Mesenchymal stem cell (in vitro differentiated cells and primary cell): Measurements from ENCODE around the gene AURKB.

ENCODE experiments used
- DNase-seq: peaks from one replicate; pipeline ENCODE4 v3.0.0-alpha.2; 2013
- H2AFZ ChIP-seq: one replicate; pipeline ENCODE4 v1.6.1; 2013; ENCODE audit warnings: low read depth, mild to moderate bottlenecking, control low read depth, inconsistent platforms, low read length, moderate library complexity
- H2AK5ac ChIP-seq: 2 replicates; pipeline ENCODE4 v1.6.1; 2013; ENCODE audit warnings: low read length, moderate library complexity, mild to moderate bottlenecking, inconsistent platforms; ENCODE audit not compliant: severe bottlenecking
- H2BK120ac ChIP-seq: one replicate; pipeline ENCODE4 v1.6.1; 2013; ENCODE audit warnings: low read depth, mild to moderate bottlenecking, inconsistent platforms, low read length, moderate library complexity
- H2BK12ac ChIP-seq, 2 experiments: one replicate each; pipeline ENCODE4 v1.6.1; 2013; ENCODE audit warnings: inconsistent platforms in 2 of 2, low read length in 2 of 2, mild to moderate bottlenecking in 2 of 2, moderate library complexity in 2 of 2, control low read depth in 1 of 2
- H2BK15ac ChIP-seq: one replicate; pipeline ENCODE4 v1.6.1; 2013; ENCODE audit warnings: mild to moderate bottlenecking, low read depth, inconsistent platforms; ENCODE audit not compliant: poor library complexity, severe bottlenecking
- H2BK5ac ChIP-seq: 2 replicates; pipeline ENCODE4 v1.6.1; 2013; ENCODE audit warnings: low read depth, mild to moderate bottlenecking, low read length, control low read depth, inconsistent platforms; ENCODE audit not compliant: poor library complexity, severe bottlenecking
- H3K14ac ChIP-seq, 2 experiments: one replicate each; pipeline ENCODE4 v1.6.1; 2013; ENCODE audit warnings: inconsistent platforms in 2 of 2, low read length in 2 of 2, control low read depth in 1 of 2, mild to moderate bottlenecking in 1 of 2, moderate library complexity in 1 of 2
- H3K18ac ChIP-seq, 2 experiments: one replicate each; pipeline ENCODE4 v1.6.1; 2013; ENCODE audit warnings: inconsistent platforms in 2 of 2, low read length in 2 of 2, control low read depth in 1 of 2, low read depth in 1 of 2, mild to moderate bottlenecking in 1 of 2
- H3K23ac ChIP-seq, 2 experiments: one replicate each; pipeline ENCODE4 v1.6.1; 2013; ENCODE audit warnings: inconsistent platforms in 2 of 2, low read length in 2 of 2, mild to moderate bottlenecking in 2 of 2, moderate library complexity in 2 of 2, control low read depth in 1 of 2
- H3K27ac ChIP-seq: 2 replicates; pipeline ENCODE4 v1.5.1; 2013; ENCODE audit warnings: mild to moderate bottlenecking, moderate library complexity, low read length, control low read depth, inconsistent platforms; ENCODE audit not compliant: poor library complexity, severe bottlenecking
- H3K27me3 ChIP-seq, 2 experiments: 2 replicates each; pipeline versions ENCODE4 v1.6.1 to v1.7.0; 2013; ENCODE audit warnings: low read length in 2 of 2, mild to moderate bottlenecking in 2 of 2, moderate library complexity in 2 of 2, control low read depth in 1 of 2, inconsistent platforms in 1 of 2; ENCODE audit not compliant: control insufficient read depth in 1 of 2, insufficient read depth in 1 of 2
- H3K36me3 ChIP-seq, 2 experiments: 2 replicates each; pipeline versions ENCODE4 v1.6.1 to v1.7.0; 2013; ENCODE audit warnings: low read length in 2 of 2, control low read depth in 1 of 2, inconsistent platforms in 1 of 2, low read depth in 1 of 2, mild to moderate bottlenecking in 1 of 2; ENCODE audit not compliant: insufficient read depth in 2 of 2, control insufficient read depth in 1 of 2
- H3K4ac ChIP-seq, 2 experiments: one replicate each; pipeline ENCODE4 v1.6.1; 2013; ENCODE audit warnings: inconsistent platforms in 2 of 2, low read length in 2 of 2, mild to moderate bottlenecking in 2 of 2, moderate library complexity in 2 of 2, control low read depth in 1 of 2, low read depth in 1 of 2
- H3K4me1 ChIP-seq: 2 replicates; pipeline ENCODE4 v1.6.1; 2013; ENCODE audit warnings: low read depth, low read length, control low read depth; ENCODE audit not compliant: control insufficient read depth, insufficient read depth
- H3K4me2 ChIP-seq: 2 replicates; pipeline ENCODE4 v1.6.1; 2013; ENCODE audit warnings: low read length, mild to moderate bottlenecking, inconsistent platforms; ENCODE audit not compliant: poor library complexity, severe bottlenecking
- H3K4me3 ChIP-seq, 2 experiments: 2 replicates each; pipeline versions ENCODE4 v1.5.1 to v1.7.0; 2013; ENCODE audit warnings: low read length in 2 of 2, mild to moderate bottlenecking in 2 of 2, control low read depth in 1 of 2, low read depth in 1 of 2; ENCODE audit not compliant: insufficient read depth in 1 of 2
- H3K79me1 ChIP-seq: replicated peaks from 2 replicates; pipeline ENCODE4 v1.6.1; 2013; ENCODE audit warnings: mild to moderate bottlenecking, control low read depth, low read length, inconsistent platforms; ENCODE audit not compliant: poor library complexity, severe bottlenecking
- H3K9ac ChIP-seq: 2 replicates; pipeline ENCODE4 v1.7.0; 2013; ENCODE audit warnings: mild to moderate bottlenecking, low read length, moderate library complexity
- H3K9me3 ChIP-seq: 2 replicates; pipeline ENCODE4 v1.7.0; 2013; ENCODE audit warnings: mild to moderate bottlenecking, low read length; ENCODE audit not compliant: control insufficient read depth
- H4K8ac ChIP-seq: one replicate; pipeline ENCODE4 v1.6.1; 2013; ENCODE audit warnings: inconsistent platforms, mild to moderate bottlenecking, low read length, moderate library complexity
- H4K91ac ChIP-seq: one replicate; pipeline ENCODE4 v1.6.1; 2013; ENCODE audit warnings: mild to moderate bottlenecking, low read length, inconsistent platforms
- whole genome bisulfite sequencing: methylation state at CpG from one replicate; pipeline ENCODE4 v1.1.7; 2013; ENCODE audit warnings: mixed read lengths; 5-methylcytosine and 5-hydroxymethylcytosine counted together

The AURKB gene

DNA sequence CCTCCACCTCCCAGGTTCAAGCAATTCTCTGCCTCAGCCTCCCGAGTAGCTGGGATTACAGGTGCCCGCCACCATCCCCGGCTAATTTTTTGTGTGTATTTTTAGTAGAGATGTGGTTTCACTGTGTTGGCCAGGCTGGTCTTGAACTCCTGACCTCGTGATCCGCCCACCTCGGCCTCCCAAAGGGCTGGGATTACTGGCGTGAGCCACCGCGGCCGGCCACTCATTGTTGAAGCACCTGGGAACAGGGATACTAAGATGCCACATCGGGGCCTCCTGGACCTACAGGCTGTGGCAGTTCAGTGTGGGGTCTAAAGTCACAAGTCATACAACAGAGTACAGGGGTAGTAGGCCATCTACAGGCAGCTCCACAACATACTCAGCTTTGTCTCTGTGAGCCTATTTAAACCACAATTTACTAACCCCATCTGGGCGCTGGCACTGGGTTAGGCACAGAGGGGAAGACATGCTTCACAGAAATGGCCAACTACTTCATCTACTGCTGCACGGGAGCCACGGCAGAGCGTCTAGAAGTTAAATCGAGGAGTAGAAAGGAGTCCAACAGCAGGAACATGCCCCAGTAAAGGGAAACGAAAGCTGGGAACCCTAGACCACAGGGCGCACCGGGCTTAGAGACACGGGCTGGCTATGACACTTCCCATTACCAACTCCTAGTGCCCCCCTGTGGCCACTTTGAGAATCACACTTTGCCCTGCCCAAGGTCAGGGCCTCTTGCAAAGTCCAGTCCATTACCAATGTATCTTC is 51.9 kb downstream of the AURKB start:
- Histone ChIP-seq H2BK12ac (peak overlapping the region in 1 of 2 experiments; percentile 69), H3K79me1 (peaks cover 26% of the 10 kb centered on the region), H3K4me1 (peaks cover 34% of the 10 kb centered on the region), H3K9me3 (no peaks in the 10 kb centered on the region), H3K9ac (peak overlapping the region; percentile 67), H2BK5ac (no peak overlapping the region), H2AK5ac (peak overlapping the region; percentile 50), H4K8ac (peak overlapping the region; percentile 64), H3K4me2 (no peak overlapping the region), H3K23ac (no peak overlapping the region), H3K18ac (no peak overlapping the region), H3K14ac (no peak overlapping the region), H3K4me3 (peak overlapping the region in 1 of 2 experiments; percentile 13), H3K36me3 (peaks cover 20 to 24% of the 10 kb centered on the region in 2 experiments), H2AFZ (no peak overlapping the region), H4K91ac (no peak overlapping the region), H2BK120ac (no peak overlapping the region), H3K4ac (no peak overlapping the region), H3K27me3 (no peaks in the 10 kb centered on the region), H2BK15ac (no peak overlapping the region), H3K27ac (peak overlapping the region; percentile 42)
- peak; percentile 92 for DNase-seq
- 50% methylated on average over 17 of the region's 20 CpGs for WGBS

DNA sequence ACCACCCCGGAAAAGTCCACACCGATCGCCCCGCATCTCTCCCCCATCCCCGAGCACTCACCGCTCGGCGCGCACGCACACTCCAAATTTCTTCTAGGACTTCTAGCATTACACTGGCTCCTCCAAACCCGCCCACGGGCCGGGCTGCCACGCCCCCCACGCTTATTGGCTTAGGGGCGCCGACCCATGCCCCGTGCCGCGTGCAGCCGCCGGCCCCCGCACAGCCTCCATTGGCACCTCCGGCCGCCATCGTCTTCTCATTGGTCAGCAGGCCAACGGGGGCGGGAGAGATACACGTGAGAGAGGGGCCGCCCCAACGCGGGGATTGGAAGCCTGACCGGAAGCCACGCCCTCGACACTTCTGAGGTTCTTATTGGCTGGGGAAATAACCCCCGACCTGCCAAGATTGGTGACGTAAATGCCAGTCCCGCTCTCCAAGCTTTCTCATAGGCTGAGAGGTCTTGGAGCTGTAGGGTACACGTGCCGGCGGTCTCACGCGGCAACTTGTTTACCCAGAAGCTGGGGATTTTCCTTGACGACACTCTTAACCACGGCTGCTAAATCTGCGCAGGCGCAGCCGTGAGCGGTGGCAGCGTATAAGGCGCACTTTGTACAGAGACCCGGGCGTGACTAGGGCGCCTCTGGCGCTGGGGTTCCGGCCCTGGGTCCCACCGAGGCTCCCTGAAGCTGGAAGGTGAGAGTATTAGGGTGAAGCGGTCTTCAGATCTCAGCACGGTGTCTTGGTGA is 54.0 kb downstream of the AURKB start:
- WGBS: under 1% methylated on average over 59 of the region's 59 CpGs
- peak overlapping the region; percentile 63 to 92 for H3K4me3 ChIP-seq
- H4K8ac ChIP-seq: peak overlapping the region; percentile 85
- H3K9ac ChIP-seq: peak overlapping the region; percentile 98
- no peak overlapping the region for H2AFZ ChIP-seq
- peak overlapping the region; percentile 83 for H2BK120ac ChIP-seq
- peak overlapping the region; percentile 91 for H3K4me2 ChIP-seq
- H3K27me3 ChIP-seq: no peaks in the 10 kb centered on the region
- H3K14ac ChIP-seq: no peak overlapping the region
- peaks cover 26% of the 10 kb centered on the region for H3K79me1 ChIP-seq
- H3K36me3 ChIP-seq: peaks cover 19 to 24% of the 10 kb centered on the region in 2 experiments
- H2BK5ac ChIP-seq: no peak overlapping the region
- H3K4ac ChIP-seq: peak overlapping the region in 1 of 2 experiments; percentile 85
- H2AK5ac ChIP-seq: peak overlapping the region; percentile 43
- H2BK12ac ChIP-seq: peak overlapping the region; percentile 70 to 94
- H3K23ac ChIP-seq: no peak overlapping the region
- no peaks in the 10 kb centered on the region for H3K9me3 ChIP-seq
- H3K4me1 ChIP-seq: peaks cover 37% of the 10 kb centered on the region
- peak; percentile 100 for DNase-seq
- H3K27ac ChIP-seq: peak overlapping the region; percentile 95
- peak overlapping the region in 1 of 2 experiments; percentile 87 for H3K18ac ChIP-seq
- H2BK15ac ChIP-seq: peak overlapping the region; percentile 61
- H4K91ac ChIP-seq: peak overlapping the region; percentile 53

DNA sequence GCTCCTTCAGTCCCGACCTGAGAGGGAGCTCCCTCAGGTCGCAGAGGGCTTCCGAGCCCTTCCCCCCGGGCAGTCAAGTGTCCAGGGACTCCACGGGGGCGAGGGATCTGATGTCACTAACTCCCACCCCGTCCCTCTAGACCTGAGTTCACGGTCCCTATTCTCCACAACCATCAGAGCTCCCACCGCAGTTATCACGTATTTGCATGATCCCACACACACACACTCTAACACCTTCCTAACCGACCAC is 54.5 kb downstream of the AURKB start:
- Histone ChIP-seq H2BK5ac (no peak overlapping the region), H2BK12ac (peak overlapping the region in 1 of 2 experiments; percentile 94), H3K27ac (peak overlapping the region; percentile 55), H3K79me1 (peaks cover 25% of the 10 kb centered on the region), H3K4ac (peak overlapping the region in 1 of 2 experiments; percentile 85), H3K4me1 (peaks cover 39% of the 10 kb centered on the region), H4K8ac (peak overlapping the region; percentile 69), H3K36me3 (peaks cover 14 to 21% of the 10 kb centered on the region in 2 experiments), H3K14ac (no peak overlapping the region), H4K91ac (peak overlapping the region; percentile 76), H2AFZ (no peak overlapping the region), H3K9me3 (no peaks in the 10 kb centered on the region), H3K4me2 (peak overlapping the region; percentile 91), H2AK5ac (peak overlapping the region; percentile 12), H3K23ac (no peak overlapping the region), H3K9ac (peak overlapping the region; percentile 98), H2BK15ac (peak overlapping the region; percentile 98), H3K18ac (peak overlapping the region in 1 of 2 experiments; percentile 87), H3K4me3 (peak overlapping the region; percentile 63 to 92), H3K27me3 (no peaks in the 10 kb centered on the region), H2BK120ac (peak overlapping the region; percentile 83)
- 9% methylated on average over 11 of the region's 11 CpGs for WGBS
- no peak for DNase-seq
